ENCODE results near the gene GABARAP.

DNA sequence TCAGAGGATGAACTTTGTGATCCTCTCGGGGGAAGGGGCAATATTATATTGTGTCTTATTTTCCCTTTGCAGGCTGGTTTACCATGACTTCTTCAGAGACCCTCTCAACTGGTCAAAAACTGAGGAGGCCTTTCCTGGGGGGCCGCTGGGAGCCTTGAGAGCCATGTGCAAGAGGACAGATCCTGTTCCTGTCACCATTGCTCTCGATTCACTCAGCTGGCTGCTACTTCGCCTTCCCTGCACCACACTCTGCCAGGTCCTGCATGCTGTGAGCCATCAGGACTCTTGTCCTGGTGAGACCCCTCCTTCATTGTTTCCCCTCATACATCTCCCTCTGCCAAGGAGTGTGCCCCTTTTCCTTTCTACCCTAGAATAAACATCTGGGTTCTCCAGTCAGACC is 12.3 kb upstream of the GABARAP start:
- TF ChIP-seq, protein P1, sequence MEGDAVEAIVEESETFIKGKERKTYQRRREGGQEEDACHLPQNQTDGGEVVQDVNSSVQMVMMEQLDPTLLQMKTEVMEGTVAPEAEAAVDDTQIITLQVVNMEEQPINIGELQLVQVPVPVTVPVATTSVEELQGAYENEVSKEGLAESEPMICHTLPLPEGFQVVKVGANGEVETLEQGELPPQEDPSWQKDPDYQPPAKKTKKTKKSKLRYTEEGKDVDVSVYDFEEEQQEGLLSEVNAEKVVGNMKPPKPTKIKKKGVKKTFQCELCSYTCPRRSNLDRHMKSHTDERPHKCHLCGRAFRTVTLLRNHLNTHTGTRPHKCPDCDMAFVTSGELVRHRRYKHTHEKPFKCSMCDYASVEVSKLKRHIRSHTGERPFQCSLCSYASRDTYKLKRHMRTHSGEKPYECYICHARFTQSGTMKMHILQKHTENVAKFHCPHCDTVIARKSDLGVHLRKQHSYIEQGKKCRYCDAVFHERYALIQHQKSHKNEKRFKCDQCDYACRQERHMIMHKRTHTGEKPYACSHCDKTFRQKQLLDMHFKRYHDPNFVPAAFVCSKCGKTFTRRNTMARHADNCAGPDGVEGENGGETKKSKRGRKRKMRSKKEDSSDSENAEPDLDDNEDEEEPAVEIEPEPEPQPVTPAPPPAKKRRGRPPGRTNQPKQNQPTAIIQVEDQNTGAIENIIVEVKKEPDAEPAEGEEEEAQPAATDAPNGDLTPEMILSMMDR (conservative IDR thresholded peaks at IDR 0.05), result no peak
- no peak for TF ChIP-seq ZFX (IDR thresholded peaks at IDR 0.05)
